C1 segment of cervical spinal cord (tissue), 14 donors: ENCODE data around the gene MYLK4.
"Not testable (repeated sequence)": the region's sequence is repeated elsewhere in the genome, so short reads cannot be mapped to it uniquely, and the experiment has no call there.

ENCODE experiments used
- DNase-seq, 14 donors: peaks; one replicate each; lab custom pipeline; 2025; lab: John Stamatoyannopoulos, UW

Gene MYLK4

DNA sequence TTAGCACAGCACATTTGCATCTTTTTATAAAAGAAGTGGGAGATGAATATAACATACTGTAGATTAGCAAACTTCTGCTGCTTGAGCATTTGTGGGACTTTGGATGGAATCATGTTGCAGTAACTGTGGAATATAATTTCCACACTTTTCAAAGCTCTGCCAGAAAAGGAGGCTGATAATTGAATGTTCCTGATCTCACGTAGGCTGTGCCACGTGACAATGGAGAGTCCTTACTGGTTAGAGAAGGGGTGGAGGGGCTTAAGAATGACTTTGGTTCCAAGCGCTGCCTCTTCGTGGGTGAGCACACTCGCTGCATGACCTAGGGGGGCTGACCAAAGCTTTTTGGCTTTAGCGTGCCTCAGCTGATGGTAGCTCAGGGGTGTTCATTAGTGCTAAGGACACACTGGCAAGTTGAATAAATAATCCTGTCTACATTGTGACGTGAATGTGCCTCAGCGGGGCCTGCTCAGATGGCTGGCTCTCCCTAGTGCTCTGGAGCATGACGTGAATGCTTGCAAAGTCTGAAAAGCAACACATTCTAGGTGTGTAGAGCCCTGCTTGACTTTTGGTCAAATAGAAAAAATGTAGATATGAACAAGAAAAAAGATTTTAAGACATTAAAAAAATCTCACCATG, 29.5 kb upstream of the MYLK4 start:
- DNase-seq = no peak

- no peak for DNase-seq
These were observed 26.5 kb upstream of the MYLK4 start for GRCh38 chr6:2777249-2777648.

GRCh38 chr6:2775003-2775402, 24.3 kb upstream of the MYLK4 start:
- DNase-seq = no peak

GRCh38 chr6:2773449-2773848, 22.7 kb upstream of the MYLK4 start:
- DNase-seq = no peak

DNA sequence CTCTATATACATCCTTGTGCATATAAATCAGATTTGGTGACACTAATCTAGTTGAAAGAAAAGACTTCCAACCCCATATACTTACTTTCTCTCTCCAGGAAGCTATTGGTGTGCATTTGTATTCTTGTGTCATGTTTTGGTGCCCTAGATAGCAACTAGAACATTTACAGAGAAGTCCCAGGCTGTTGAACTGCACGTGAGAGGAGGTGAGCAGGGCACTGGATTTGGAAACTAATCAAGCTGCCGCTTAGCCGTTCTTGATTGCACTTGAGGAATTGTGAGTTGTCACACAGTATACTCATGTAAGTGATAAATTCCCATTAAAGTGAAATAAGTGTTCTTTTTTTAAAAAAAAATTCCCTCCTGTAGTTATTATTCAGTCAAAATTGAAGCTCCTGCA, 22.1 kb upstream of the MYLK4 start:
- no peak for DNase-seq

GRCh38 chr6:2771079-2771478, 20.4 kb upstream of the MYLK4 start:
- no peak for DNase-seq

DNA sequence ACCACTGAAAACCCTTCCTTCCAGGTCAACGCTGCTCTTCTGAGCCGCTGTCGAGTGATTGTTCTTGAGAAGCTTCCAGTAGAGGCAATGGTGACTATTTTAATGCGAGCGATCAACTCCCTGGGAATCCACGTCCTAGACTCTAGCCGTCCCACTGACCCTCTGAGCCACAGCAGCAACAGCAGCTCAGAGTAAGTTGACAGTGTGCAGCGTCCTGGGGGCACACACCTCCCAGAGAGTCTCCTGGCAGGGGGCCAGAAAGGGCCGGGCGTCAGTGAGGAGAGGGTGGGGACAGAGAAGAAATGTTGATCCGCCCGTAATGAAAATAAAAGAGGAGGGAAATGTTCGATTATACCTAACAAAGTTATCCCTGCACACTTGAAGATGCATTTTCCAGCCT, 19.4 kb upstream of the MYLK4 start:
- DNase-seq = no peak

GRCh38 chr6:2768696-2769095, 18.0 kb upstream of the MYLK4 start:
- no peak for DNase-seq

DNA sequence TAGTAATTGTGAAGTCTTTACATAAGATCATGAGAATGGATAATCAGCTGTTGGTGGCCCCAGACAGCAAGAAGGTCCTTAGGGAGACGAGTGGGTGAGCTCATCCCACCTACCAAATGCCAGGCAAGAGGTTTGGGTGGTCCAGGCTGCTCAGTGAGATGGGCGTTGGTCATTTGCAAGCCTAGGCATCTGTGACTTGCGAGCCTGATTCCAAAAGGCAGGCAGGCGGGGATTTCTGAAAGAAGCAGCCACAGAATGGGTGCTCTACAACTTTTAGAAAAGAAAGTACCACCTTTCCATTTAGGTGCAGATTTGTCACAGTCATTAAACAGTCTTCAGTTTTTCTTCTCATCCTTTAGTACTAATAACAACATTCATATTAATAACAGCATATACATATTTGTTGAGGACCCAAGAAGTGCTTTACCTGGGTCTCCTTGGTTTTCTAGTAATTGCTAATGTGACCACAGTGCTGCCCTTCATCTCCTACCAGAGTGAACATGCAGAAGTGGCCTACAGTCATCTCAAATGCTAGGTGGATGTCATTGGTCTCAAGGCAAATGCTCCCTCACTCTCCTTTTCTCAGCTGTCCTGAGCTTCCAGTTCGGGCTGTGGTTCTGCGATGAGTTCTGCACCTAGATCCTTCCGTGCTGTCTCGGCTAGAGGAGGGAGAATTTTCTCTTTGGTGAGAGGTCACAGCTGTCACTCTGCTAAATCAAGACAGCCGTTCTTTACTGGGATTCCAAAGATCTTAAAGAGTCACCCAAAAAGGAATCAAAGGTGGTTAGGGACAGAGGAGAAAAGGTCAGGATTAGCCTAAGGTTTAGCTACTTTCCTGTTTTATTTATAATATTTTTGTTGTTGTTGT, 17.2 kb upstream of the MYLK4 start:
- peak in 1 of 14 donors; percentile 42 for DNase-seq

DNA sequence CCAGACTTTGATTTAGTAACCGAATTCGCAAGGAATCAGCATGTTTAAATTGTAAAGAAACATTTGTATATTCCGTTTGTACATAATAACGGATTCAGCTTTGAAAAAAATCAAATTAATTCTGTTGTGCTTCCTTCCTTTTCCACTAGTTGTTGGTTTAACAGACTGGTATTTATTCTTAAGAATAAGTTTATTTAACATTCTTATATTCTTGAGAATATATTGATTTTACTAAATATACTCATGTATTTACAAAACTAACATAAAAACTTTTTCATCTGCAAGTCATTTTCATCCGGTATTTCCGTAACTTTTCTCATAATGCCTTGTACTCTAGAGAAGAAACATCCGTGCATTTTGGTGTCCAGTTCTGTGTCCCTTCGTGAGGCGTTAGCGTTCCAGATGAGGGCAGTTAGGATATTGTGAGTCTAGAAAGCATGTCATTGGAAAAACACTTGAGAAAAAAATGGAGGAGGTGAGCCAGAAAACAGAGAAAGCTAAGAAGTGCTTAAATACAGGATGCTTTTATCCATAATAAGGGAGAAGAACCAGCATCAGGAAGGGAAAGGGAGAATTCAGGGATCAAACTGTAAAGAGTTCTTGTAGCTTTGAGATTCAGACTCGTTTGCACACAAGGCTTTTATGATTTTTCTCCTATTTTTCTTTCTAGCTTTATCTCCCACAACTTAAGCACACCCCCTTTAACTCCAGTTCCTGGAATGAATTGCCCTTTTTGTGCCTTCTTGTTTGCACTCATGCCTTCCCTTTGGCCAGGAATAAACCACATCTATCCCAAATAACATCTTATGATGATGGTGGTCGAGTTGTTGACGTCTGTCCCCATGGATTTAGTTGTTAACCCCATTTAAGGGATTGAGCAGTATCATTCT, 16.3 kb upstream of the MYLK4 start:
- no peak for DNase-seq

- peak in 8 of 14 donors; percentile 17 to 73 (median 48) for DNase-seq
These were observed 15.4 kb upstream of the MYLK4 start for GRCh38 chr6:2765896-2766766.

- peak; percentile 91 to 100 (median 98) for DNase-seq
These were observed 14.6 kb upstream of the MYLK4 start, which contains the start of gene WRNIP1 for GRCh38 chr6:2765166-2765895. Gene WRNIP1 (plus strand): TSS chr6:2765393. CDS start chr6:2765623, 230 bp downstream.

GRCh38 chr6:2764610-2765165, 14.0 kb upstream of the MYLK4 start:
- DNase-seq = peak in 4 of 14 donors; percentile 67 to 82 (median 72)

GRCh38 chr6:2763876-2764540, 13.3 kb upstream of the MYLK4 start:
- DNase-seq = no peak

GRCh38 chr6:2763345-2763841, 12.7 kb upstream of the MYLK4 start:
- DNase-seq = no peak

- not testable (repeated sequence) for DNase-seq
These were observed 12.1 kb upstream of the MYLK4 start for GRCh38 chr6:2762868-2763267.

DNA sequence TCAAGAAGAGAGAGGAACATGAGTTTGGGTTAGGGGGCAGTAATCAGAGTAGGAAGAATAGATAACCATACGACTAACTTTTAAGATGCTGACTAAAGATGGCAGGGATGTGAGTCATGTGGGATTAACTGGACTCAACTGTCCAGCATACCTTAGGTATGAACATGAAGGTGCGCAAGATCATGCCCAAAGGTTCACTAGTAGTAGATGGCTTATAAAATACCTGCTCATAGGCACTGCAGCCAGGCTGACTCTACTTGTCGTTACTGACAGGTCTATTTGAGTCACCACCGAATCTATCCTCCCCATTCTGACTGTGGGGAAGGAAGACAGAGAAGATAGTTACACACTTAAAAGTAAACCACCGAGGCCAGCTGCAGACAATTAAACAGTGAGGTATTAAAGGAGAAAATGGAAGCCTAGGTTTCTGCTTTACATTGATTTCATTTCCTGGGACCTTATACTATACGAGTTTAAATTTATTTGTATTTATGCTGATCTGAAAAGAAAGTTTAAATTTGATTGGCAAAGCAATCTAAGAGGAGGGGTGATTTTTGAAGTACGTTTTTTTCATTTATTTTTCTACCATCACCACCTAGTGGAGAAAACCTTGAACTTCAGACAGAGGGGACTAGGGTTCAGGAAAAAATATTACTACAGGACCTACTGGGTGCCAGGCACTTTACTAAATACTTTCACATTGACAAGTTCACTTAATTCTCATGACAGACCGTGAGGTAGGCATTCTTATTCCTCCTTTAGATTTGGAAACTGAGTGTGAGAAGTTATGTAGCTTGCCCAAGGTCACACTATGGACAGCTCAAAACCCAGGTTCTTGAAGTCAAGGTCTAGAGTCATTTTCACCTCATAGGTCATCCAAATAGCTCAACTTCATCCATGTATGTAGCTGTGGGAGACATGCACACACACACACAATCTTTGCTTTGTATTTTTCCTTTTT, 10.4 kb upstream of the MYLK4 start:
- DNase-seq = no peak

DNA sequence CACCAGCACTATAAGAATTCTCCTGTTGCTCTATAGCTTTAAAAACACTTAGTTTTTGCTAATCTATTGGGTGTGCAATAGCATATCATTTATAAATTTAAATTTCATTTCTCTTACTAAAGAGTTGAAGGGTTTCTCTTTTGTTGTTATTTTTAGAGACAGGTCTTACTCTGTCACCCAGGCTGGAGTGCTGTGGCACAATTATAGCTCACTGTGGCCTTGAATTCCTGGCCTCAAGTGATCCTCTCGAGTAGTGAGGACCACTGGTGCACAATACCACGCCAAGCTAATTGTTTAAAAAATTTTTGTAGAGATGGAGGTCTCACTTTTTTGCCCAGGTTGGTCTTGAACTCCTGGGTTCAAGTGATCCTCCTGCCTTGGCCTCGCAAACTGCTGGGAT, 8.3 kb upstream of the MYLK4 start:
- DNase-seq = no peak
